GM12878 (cell line): ENCODE data around the gene COMMD7.

Experiments
- EP300 ChIP-seq, 2 experiments: fragments of 150-350 bp in 1 of 2; IDR thresholded peaks; 2 replicates each; pipeline ENCODE4 v1.6.1; 2011 to 2012; ENCODE audit warnings: low read depth in 2 of 2, low read length in 2 of 2, borderline replicate concordance in 1 of 2, improper control_type of control experiment in 1 of 2, inconsistent platforms in 1 of 2; ENCODE audit not compliant: control insufficient read depth in 1 of 2
- MXI1 ChIP-seq: fragments of 150-350 bp; IDR thresholded peaks from 2 replicates; pipeline ENCODE4 v1.6.1; 2011; ENCODE audit warnings: low read depth, mild to moderate bottlenecking, inconsistent platforms, low read length, improper control_type of control experiment
- POLR2A ChIP-seq: IDR thresholded peaks from 2 replicates; pipeline ENCODE4 v1.6.1; 2011; ENCODE audit warnings: low read depth, mild to moderate bottlenecking, low read length
- RAD21 ChIP-seq: IDR thresholded peaks from 2 replicates; pipeline ENCODE4 v1.6.1; 2011; ENCODE audit warnings: mild to moderate bottlenecking, low read depth, low read length, moderate library complexity; ENCODE audit not compliant: insufficient read depth
- STAT1 ChIP-seq: fragments of 450-650 bp; conservative IDR thresholded peaks from 2 replicates; pipeline ENCODE4 v1.6.1; 2014; ENCODE audit warnings: antibody characterized with exemption, mild to moderate bottlenecking
- ZNF622 ChIP-seq: fragments of 450-650 bp; IDR thresholded peaks from 2 replicates; pipeline ENCODE4 v1.6.1; 2017; ENCODE audit warnings: mild to moderate bottlenecking, inconsistent platforms
- TF ChIP-seq, protein P1 (sequence below), 3 experiments: IDR thresholded peaks in 2 of 3; conservative IDR thresholded peaks in 1 of 3; 2 replicates each; pipeline ENCODE4 v1.5.1; 2011; ENCODE audit warnings: low read depth in 3 of 3, low read length in 3 of 3, mild to moderate bottlenecking in 3 of 3, control low read depth in 2 of 3, moderate library complexity in 2 of 3, inconsistent platforms in 1 of 3, mixed read lengths in 1 of 3; ENCODE audit not compliant: control insufficient read depth in 2 of 3, insufficient read depth in 1 of 3; ENCODE audit errors: extremely low read depth in 1 of 3

DNA sequence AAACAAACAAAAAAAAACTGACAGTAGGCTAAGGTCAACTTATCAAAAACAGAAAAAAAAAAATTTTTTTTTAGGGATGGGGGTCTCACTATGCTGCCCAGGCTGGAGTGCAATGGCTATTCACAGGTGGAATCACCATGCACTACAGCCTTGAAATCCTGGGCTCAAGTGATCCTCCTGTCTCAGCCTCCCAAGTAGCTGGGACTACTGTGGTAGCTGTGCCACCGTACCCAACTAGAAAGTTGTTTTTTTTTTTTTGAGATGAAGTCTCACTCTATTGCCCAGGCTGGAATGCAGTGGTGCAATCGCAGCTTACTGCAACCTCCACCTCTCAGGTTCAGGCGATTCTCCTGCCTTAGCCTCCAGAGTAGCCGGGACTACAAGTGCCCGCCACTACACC, 2.1 kb downstream of the COMMD7 start:
- no peak for TF ChIP-seq STAT1
- TF ChIP-seq EP300 (IDR thresholded peaks at IDR 0.05; ENCODE audit: borderline replicate concordance in 1 of 2, control insufficient read depth in 1 of 2, low read depth in 2 of 2, low read length in 2 of 2): no peak
- TF ChIP-seq MXI1: no peak
- no peak for TF ChIP-seq POLR2A
- TF ChIP-seq ZNF622: no peak
- TF ChIP-seq, protein P1, sequence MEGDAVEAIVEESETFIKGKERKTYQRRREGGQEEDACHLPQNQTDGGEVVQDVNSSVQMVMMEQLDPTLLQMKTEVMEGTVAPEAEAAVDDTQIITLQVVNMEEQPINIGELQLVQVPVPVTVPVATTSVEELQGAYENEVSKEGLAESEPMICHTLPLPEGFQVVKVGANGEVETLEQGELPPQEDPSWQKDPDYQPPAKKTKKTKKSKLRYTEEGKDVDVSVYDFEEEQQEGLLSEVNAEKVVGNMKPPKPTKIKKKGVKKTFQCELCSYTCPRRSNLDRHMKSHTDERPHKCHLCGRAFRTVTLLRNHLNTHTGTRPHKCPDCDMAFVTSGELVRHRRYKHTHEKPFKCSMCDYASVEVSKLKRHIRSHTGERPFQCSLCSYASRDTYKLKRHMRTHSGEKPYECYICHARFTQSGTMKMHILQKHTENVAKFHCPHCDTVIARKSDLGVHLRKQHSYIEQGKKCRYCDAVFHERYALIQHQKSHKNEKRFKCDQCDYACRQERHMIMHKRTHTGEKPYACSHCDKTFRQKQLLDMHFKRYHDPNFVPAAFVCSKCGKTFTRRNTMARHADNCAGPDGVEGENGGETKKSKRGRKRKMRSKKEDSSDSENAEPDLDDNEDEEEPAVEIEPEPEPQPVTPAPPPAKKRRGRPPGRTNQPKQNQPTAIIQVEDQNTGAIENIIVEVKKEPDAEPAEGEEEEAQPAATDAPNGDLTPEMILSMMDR (IDR thresholded peaks at IDR 0.05 in 2 of 3, conservative IDR thresholded peaks at IDR 0.05 in 1 of 3; ENCODE audit: control insufficient read depth in 2 of 3, extremely low read depth in 1 of 3, insufficient read depth in 1 of 3, low read depth in 3 of 3, low read length in 3 of 3): no peak
- TF ChIP-seq RAD21: no peak
